ENCODE data around the gene SLC15A5.
A peak's percentile ranks its signal among the peaks of the same experiment; 100 is the strongest.

The SLC15A5 gene

GRCh38 chr12:16166563-16167470, 110.7 kb downstream of the SLC15A5 start:
- DNase-seq (ENCODE audit: low read depth, low spot score): no peak
- in situ Hi-C loops (cut with HindIII; ENCODE audit: low sequenced_read_pairs): no loop called here
- H3K4me3 ChIP-seq (ENCODE audit: low read depth, low read length): no peak overlapping the region
- TF ChIP-seq CTCF (IDR thresholded peaks at IDR 0.05; ENCODE audit: low read depth, low read length): no peak

- peak; percentile 53 for TF ChIP-seq CTCF (IDR thresholded peaks at IDR 0.05; ENCODE audit: low read depth, low read length)
- in situ Hi-C loops (cut with HindIII; ENCODE audit: low sequenced_read_pairs): no loop called here
- peak; percentile 55 for DNase-seq (ENCODE audit: low read depth, low spot score)
- H3K4me3 ChIP-seq (ENCODE audit: low read depth, low read length): no peak overlapping the region
These were observed 112.0 kb downstream of the SLC15A5 start for GRCh38 chr12:16165506-16165905.

GRCh38 chr12:16163901-16164300, 113.6 kb downstream of the SLC15A5 start:
- TF ChIP-seq CTCF (IDR thresholded peaks at IDR 0.05; ENCODE audit: low read depth, low read length): no peak

GRCh38 chr12:16163146-16163545, 114.3 kb downstream of the SLC15A5 start:
- no peak for DNase-seq (ENCODE audit: low read depth, low spot score)
- no peak overlapping the region for H3K4me3 ChIP-seq (ENCODE audit: low read depth, low read length)
- in situ Hi-C loops (cut with HindIII; ENCODE audit: low sequenced_read_pairs): no loop called here
- no peak for TF ChIP-seq CTCF (IDR thresholded peaks at IDR 0.05; ENCODE audit: low read depth, low read length)

More at GRCh38 chr12:16163901-16164300, 113.6 kb downstream of the SLC15A5 start:
- no peak overlapping the region for H3K4me3 ChIP-seq (ENCODE audit: low read depth, low read length)
- DNase-seq (ENCODE audit: low read depth, low spot score): no peak
- in situ Hi-C loops (cut with HindIII; ENCODE audit: low sequenced_read_pairs): no loop called here

GRCh38 chr12:16159571-16159970, 117.9 kb downstream of the SLC15A5 start:
- no peak for DNase-seq (ENCODE audit: low read depth, low spot score)
- TF ChIP-seq CTCF (IDR thresholded peaks at IDR 0.05; ENCODE audit: low read depth, low read length): no peak
- in situ Hi-C loops (cut with HindIII; ENCODE audit: low sequenced_read_pairs): no loop called here

GRCh38 chr12:16158050-16158449, 119.4 kb downstream of the SLC15A5 start:
- no peak overlapping the region for H3K4me3 ChIP-seq (ENCODE audit: low read depth, low read length)
- DNase-seq (ENCODE audit: low read depth, low spot score): no peak
- no peak for TF ChIP-seq CTCF (IDR thresholded peaks at IDR 0.05; ENCODE audit: low read depth, low read length)
- in situ Hi-C loops (cut with HindIII; ENCODE audit: low sequenced_read_pairs): no loop called here

More at GRCh38 chr12:16159571-16159970, 117.9 kb downstream of the SLC15A5 start:
- no peak overlapping the region for H3K4me3 ChIP-seq (ENCODE audit: low read depth, low read length)

Data from astrocyte of the spinal cord (primary cell).